Transverse colon (tissue), 4 donors: Measurements from ENCODE around the gene CD151. TPM values are rescaled to one million over a fixed set of nuclear protein-coding genes. Genes with fewer than 3 reads are reported as not detected.

Experiments
- DNase-seq: peaks from one replicate; pipeline ENCODE4 v3.0.0-alpha.2; 2019
- H3K27ac ChIP-seq, 4 donors: fragments of 200-600 bp; sonication (generic); 2 replicates each; pipeline ENCODE4 v1.5.1; 2016 to 2018; ENCODE audit warnings: inconsistent platforms in 4 of 4
- H3K27me3 ChIP-seq: fragments of 200-600 bp; sonication (generic); 2 replicates; pipeline ENCODE4 v1.5.1; 2017; ENCODE audit warnings: inconsistent platforms
- H3K36me3 ChIP-seq, 4 donors: fragments of 200-600 bp; sonication (generic); 2 replicates each; pipeline ENCODE4 v1.5.1; 2017 to 2019; ENCODE audit warnings: inconsistent platforms in 4 of 4
- H3K4me1 ChIP-seq, 4 donors: fragments of 200-600 bp; sonication (generic); 2 replicates each; pipeline ENCODE4 v1.5.1; 2017 to 2020; ENCODE audit warnings: inconsistent platforms in 4 of 4
- H3K4me3 ChIP-seq, 4 donors: fragments of 200-600 bp; sonication (generic); 1 replicate in 1 of 4; 2 replicates in 3 of 4; pipeline versions ENCODE4 v1.5.1 to v1.6.1; 2017 to 2019; ENCODE audit warnings: inconsistent platforms in 4 of 4
- H3K9me3 ChIP-seq, 2 donors: fragments of 200-600 bp; sonication (generic); 2 replicates each; pipeline ENCODE4 v1.5.1; 2017 to 2019; ENCODE audit warnings: inconsistent platforms in 2 of 2
- CTCF ChIP-seq, 5 experiments: fragments of 200-600 bp in 3 of 5; fragments of 450-650 bp in 2 of 5; sonication (generic) in 3 of 5; IDR thresholded peaks; 1 replicate in 2 of 5; 2 replicates in 3 of 5; pipeline ENCODE4 v1.5.1; 2016 to 2017; ENCODE audit warnings: antibody characterized with exemption in 5 of 5, inconsistent platforms in 3 of 5, mild to moderate bottlenecking in 2 of 5, moderate library complexity in 1 of 5
- EP300 ChIP-seq: sonication (generic); formaldehyde crosslinking; IDR thresholded peaks from one replicate; pipeline ENCODE4 v1.6.1; 2017; ENCODE audit warnings: antibody characterized with exemption, low read depth
- POLR2A ChIP-seq: fragments of 450-650 bp; IDR thresholded peaks from one replicate; pipeline ENCODE4 v1.6.1; 2016; ENCODE audit warnings: antibody characterized with exemption, mild to moderate bottlenecking, moderate library complexity
- POLR2AphosphoS5 ChIP-seq, 3 donors: sonication (generic); formaldehyde crosslinking; IDR thresholded peaks; one replicate each; pipeline ENCODE4 v1.6.1; 2016; ENCODE audit warnings: antibody characterized with exemption in 3 of 3
- WGBS, 2 donors: methylation state at CpG; one replicate each; pipeline ENCODE4 v1.1.5; 2018; ENCODE audit warnings: low coverage in 1 of 2; 5-methylcytosine and 5-hydroxymethylcytosine counted together
- in situ Hi-C, 4 donors: fragments of 200-750 bp; cut with MboI; loops; one replicate each; pipeline versions ENCODE4 v1.15.0 to v1.15.1; 2017; ENCODE audit warnings: low sequenced_read_pairs in 3 of 4, low pct_ligation_motif_present in 1 of 4, low pct_unique_long_range_greater_than_20kb in 1 of 4
- intact Hi-C: fragments of 100-400 bp; cut with DNase I; formaldehyde crosslinking; loops from one replicate; pipeline ENCODE4 v1.15.1; 2023; ENCODE audit warnings: low total_unique reads
- total RNA-seq, 4 donors: library from RNA; depleted of rRNA; stranded (reverse); fragments of >200 nt; gene quantifications; one replicate each; pipeline ENCODE4 v1.1.0, GENCODE V29; 2016

The CD151 gene
- total RNA-seq, 4 donors from 2014 or later, result 252 to 650 (median 429) TPM

GRCh38 chr11:824942-825341 is 7.8 kb upstream of the CD151 start:
- H3K4me1 ChIP-seq, result peaks cover 29 to 87% (median 80%) of the 10 kb centered on the region in 4 donors
- no peak for DNase-seq
- no peak overlapping the region for H3K4me3 ChIP-seq
- H3K9me3 ChIP-seq, result no peaks in the 10 kb centered on the region
- 62% methylated on average over 11 of the region's 11 CpGs; no CpG with 5 or more reads in 1 of the 2 donors for WGBS, 2 donors
- H3K27me3 ChIP-seq, result peaks cover 48% of the 10 kb centered on the region
- intact Hi-C loops, result no loop called here
- H3K27ac ChIP-seq, result peak overlapping the region; percentile 91 to 95 (median 94)
- no peak for TF ChIP-seq POLR2A
- TF ChIP-seq CTCF (IDR thresholded peaks at IDR 0.05), result no peak
- TF ChIP-seq EP300, result no peak
- no peak for TF ChIP-seq POLR2AphosphoS5 (IDR thresholded peaks at IDR 0.05)
- in situ Hi-C loops, result no loop called here
- peaks cover 0 to 14% (median 0%) of the 10 kb centered on the region in 4 donors for H3K36me3 ChIP-seq

GRCh38 chr11:825366-826226 is 7.2 kb upstream of the CD151 start:
- intact Hi-C loops (no loop called here), in situ Hi-C loops (no loop called here)
- no peak for TF ChIP-seq EP300
- peak; percentile 34 for TF ChIP-seq POLR2A
- TF ChIP-seq CTCF (IDR thresholded peaks at IDR 0.05), result no peak
- peak in 1 of 3 donors; percentile 43 for TF ChIP-seq POLR2AphosphoS5 (IDR thresholded peaks at IDR 0.05)
- peaks cover 0 to 14% (median 0%) of the 10 kb centered on the region in 4 donors for H3K36me3 ChIP-seq
- WGBS, 2 donors, result 56% methylated on average over 10 of the region's 12 CpGs; no CpG with 5 or more reads in 1 of the 2 donors
- peak overlapping the region; percentile 91 to 95 (median 94) for H3K27ac ChIP-seq
- DNase-seq, result peak; percentile 72
- peaks cover 34 to 87% (median 83%) of the 10 kb centered on the region in 4 donors for H3K4me1 ChIP-seq
- no peaks in the 10 kb centered on the region for H3K9me3 ChIP-seq
- H3K4me3 ChIP-seq, result peak overlapping the region in 2 of 4 donors; percentile 50 to 64
- H3K27me3 ChIP-seq, result peaks cover 54% of the 10 kb centered on the region

GRCh38 chr11:826227-826621 is 6.5 kb upstream of the CD151 start:
- H3K27ac ChIP-seq, result peak overlapping the region; percentile 91 to 95 (median 94)
- peaks cover 0 to 14% (median 0%) of the 10 kb centered on the region in 4 donors for H3K36me3 ChIP-seq
- peaks cover 32 to 87% (median 82%) of the 10 kb centered on the region in 4 donors for H3K4me1 ChIP-seq
- H3K9me3 ChIP-seq, result no peaks in the 10 kb centered on the region
- peak overlapping the region in 2 of 4 donors; percentile 50 to 64 for H3K4me3 ChIP-seq
- WGBS, 2 donors, result 43% methylated on average over 6 of the region's 9 CpGs; no CpG with 5 or more reads in 1 of the 2 donors
- DNase-seq, result no peak
- H3K27me3 ChIP-seq, result peaks cover 60% of the 10 kb centered on the region
- TF ChIP-seq CTCF (IDR thresholded peaks at IDR 0.05) (no peak), POLR2A (no peak), EP300 (no peak), POLR2AphosphoS5 (IDR thresholded peaks at IDR 0.05) (no peak)
- intact Hi-C loops (no loop called here), in situ Hi-C loops (no loop called here)

- no peak for TF ChIP-seq POLR2AphosphoS5 (IDR thresholded peaks at IDR 0.05)
- no peak for TF ChIP-seq CTCF (IDR thresholded peaks at IDR 0.05)
- TF ChIP-seq EP300, result no peak
- TF ChIP-seq POLR2A, result no peak
- Histone ChIP-seq H3K27me3 (peaks cover 66% of the 10 kb centered on the region), H3K4me1 (peaks cover 28 to 87% (median 78%) of the 10 kb centered on the region in 4 donors), H3K36me3 (peaks cover 0 to 14% (median 0%) of the 10 kb centered on the region in 4 donors), H3K9me3 (no peaks in the 10 kb centered on the region), H3K27ac (peak overlapping the region; percentile 91 to 95 (median 94)), H3K4me3 (peak overlapping the region; percentile 25 to 64 (median 46))
- WGBS, 2 donors, result 3% methylated on average over 16 of the region's 22 CpGs; no CpG with 5 or more reads in 1 of the 2 donors
- in situ Hi-C loops, result no loop called here
- intact Hi-C loops, result no loop called here
- DNase-seq, result no peak
Observed at GRCh38 chr11:826836-827145, 6.0 kb upstream of the CD151 start.
